ENCODE data around the gene GALR1.

GRCh38 chr18:77271576-77272481 is 22.2 kb downstream of the GALR1 start:
- TF ChIP-seq REST (IDR thresholded peaks at IDR 0.05; ENCODE audit: unreplicated experiment) (no peak), EZH2 (IDR thresholded peaks at IDR 0.05; ENCODE audit: low read depth, unreplicated experiment) (no peak), CTCF (conservative IDR thresholded peaks at IDR 0.05; ENCODE audit: low read depth in 2 of 2) (no peak), POLR2AphosphoS5 (IDR thresholded peaks at IDR 0.05; ENCODE audit: low read depth) (no peak), NANOG (IDR thresholded peaks at IDR 0.05; ENCODE audit: borderline replicate concordance) (no peak), CREB1 (CRISPR knock-in tag; IDR thresholded peaks at IDR 0.05; ENCODE audit: low read depth) (no peak), JUNB (IDR thresholded peaks at IDR 0.05; ENCODE audit: unreplicated experiment) (no peak), EZH2phosphoT487 (IDR thresholded peaks at IDR 0.05; ENCODE audit: unreplicated experiment) (no peak), STAT1 (IDR thresholded peaks at IDR 0.05; ENCODE audit: unreplicated experiment) (no peak), ZNF462 (CRISPR knock-in tag; IDR thresholded peaks at IDR 0.05) (no peak), ZNF331 (CRISPR knock-in tag; IDR thresholded peaks at IDR 0.05; ENCODE audit: low read depth) (no peak), ETS1 (IDR thresholded peaks at IDR 0.05) (no peak), ZNF114 (CRISPR knock-in tag; IDR thresholded peaks at IDR 0.05) (no peak)

All from GM23338 (cell line).